A549 treated with dexamethasone at 1 μM for 4 hours (cell line): ENCODE measurements around the gene RASSF1. TPM values are rescaled to one million over a fixed set of nuclear protein-coding genes. Genes with fewer than 3 reads are reported as not detected.

Experiments
- total RNA-seq: library from RNA; stranded (reverse); fragments of 200-300 nt; extraction: Qiagen RNA extraction; gene quantifications from 5 replicates; pipeline ENCODE4 v1.2.3, GENCODE V29; 2022

The RASSF1 gene
- 15.1 to 17.6 TPM (median 17.2 TPM) in 5 replicates for total RNA-seq

GRCh38 chr3:50340448-50341329 lies at the start of gene RASSF1:
Gene RASSF1, minus strand, starts transcription at chr3:50340836. Its CDS starts 31 bp downstream, at chr3:50340805.

GRCh38 chr3:50358911-50359759 lies 18.5 kb upstream of the RASSF1 start, which contains the start of gene TMEM115:
Gene TMEM115, minus strand, starts transcription at chr3:50359521. Its CDS starts 458 bp downstream, at chr3:50359063.

GRCh38 chr3:50350527-50351322 lies 10.1 kb upstream of the RASSF1 start, which contains the start of the genes CYB561D2 and NPRL2:
Gene CYB561D2, plus strand, starts transcription at chr3:50350862. Its CDS starts 572 bp downstream, at chr3:50351434.
Gene NPRL2, minus strand, starts transcription at chr3:50350775. Its CDS starts 123 bp downstream, at chr3:50350652.

GRCh38 chr3:50345586-50346234 lies 5.1 kb upstream of the RASSF1 start, which contains the start of gene ZMYND10:
Gene ZMYND10, minus strand, starts transcription at chr3:50345732. Its CDS starts 153 bp downstream, at chr3:50345579.

GRCh38 chr3:50327943-50328691 lies 12.5 kb downstream of the RASSF1 start, which contains the start of gene TUSC2:
Gene TUSC2, minus strand, starts transcription at chr3:50328223. Its CDS starts 124 bp downstream, at chr3:50328099.

GRCh38 chr3:50322386-50323091 lies 18.1 kb downstream of the RASSF1 start, which contains the start of gene HYAL2:
Gene HYAL2, minus strand, starts transcription at chr3:50322745. Its CDS starts 2,256 bp downstream, at chr3:50320489.

GRCh38 chr3:50303013-50303815 lies 37.4 kb downstream of the RASSF1 start, which contains the start of gene HYAL1:
Gene HYAL1, minus strand, starts transcription at chr3:50303574. Its CDS starts 618 bp downstream, at chr3:50302956.

GRCh38 chr3:50298836-50299637 lies 41.6 kb downstream of the RASSF1 start, which contains the start of the genes HYAL3 and NAA80:
Gene HYAL3, minus strand, starts transcription at chr3:50299405. Its CDS starts 3,803 bp downstream, at chr3:50295602.
Gene NAA80, minus strand, starts transcription at chr3:50299405. Its CDS starts 1,942 bp downstream, at chr3:50297463.

GRCh38 chr3:50292159-50293078 lies 48.2 kb downstream of the RASSF1 start, which contains the start of gene IFRD2:
Gene IFRD2, minus strand, starts transcription at chr3:50292429. Its CDS starts 155 bp downstream, at chr3:50292274.

Other genes starting within 250 kb of the RASSF1 start
- gene SEMA3F, start 185.5 kb downstream of the RASSF1 start, total RNA-seq, result 13.4 to 22.0 TPM (median 19.5 TPM) in 5 replicates
- 0.03 to 0.48 TPM (median 0.21 TPM) in 4 of 5 replicates, not detected in the other for gene GNAT1, start 149.2 kb downstream of the RASSF1 start, total RNA-seq
- gene SLC38A3, start 135.6 kb downstream of the RASSF1 start, total RNA-seq, result 0.05 to 0.22 TPM (median 0.06 TPM) in 4 of 5 replicates, not detected in the other
- 34.0 to 49.8 TPM (median 46.8 TPM) in 5 replicates for gene GNAI2, start 104.6 kb downstream of the RASSF1 start, total RNA-seq
- gene SEMA3B, start 71.7 kb downstream of the RASSF1 start, total RNA-seq, result 5.0 to 7.7 TPM (median 6.3 TPM) in 5 replicates
- gene LSMEM2, start 61.7 kb downstream of the RASSF1 start, total RNA-seq, result not detected in 5 replicates
- 66.6 to 89.9 TPM (median 85.4 TPM) in 5 replicates for gene IFRD2, start 48.4 kb downstream of the RASSF1 start, total RNA-seq
- 7.0 to 9.9 TPM (median 8.8 TPM) in 5 replicates for gene HYAL3, start 41.4 kb downstream of the RASSF1 start, total RNA-seq
- 4.3 to 7.9 TPM (median 6.4 TPM) in 5 replicates for gene NAA80, start 41.4 kb downstream of the RASSF1 start, total RNA-seq
- 0.40 to 0.69 TPM (median 0.57 TPM) in 5 replicates for gene HYAL1, start 37.3 kb downstream of the RASSF1 start, total RNA-seq
- 21.2 to 33.5 TPM (median 29.2 TPM) in 5 replicates for gene HYAL2, start 18.1 kb downstream of the RASSF1 start, total RNA-seq
- gene TUSC2, start 12.6 kb downstream of the RASSF1 start, total RNA-seq, result 22.6 to 36.7 TPM (median 34.6 TPM) in 5 replicates
- gene ZMYND10, start 4.9 kb upstream of the RASSF1 start, total RNA-seq, result 0.71 to 1.3 TPM (median 1.0 TPM) in 5 replicates
- gene NPRL2, start 9.9 kb upstream of the RASSF1 start, total RNA-seq, result 12.2 to 13.5 TPM (median 12.7 TPM) in 5 replicates
- gene CYB561D2, start 10.0 kb upstream of the RASSF1 start, total RNA-seq, result 13.8 to 17.4 TPM (median 15.7 TPM) in 5 replicates
- gene TMEM115, start 18.7 kb upstream of the RASSF1 start, total RNA-seq, result 37.1 to 50.9 TPM (median 49.1 TPM) in 5 replicates
- gene CACNA2D2, start 162.8 kb upstream of the RASSF1 start, total RNA-seq, result 0.48 to 0.77 TPM (median 0.67 TPM) in 5 replicates
- gene C3orf18, start 226.9 kb upstream of the RASSF1 start, total RNA-seq, result 1.9 to 2.9 TPM (median 2.7 TPM) in 5 replicates
- gene HEMK1, start 228.7 kb upstream of the RASSF1 start, total RNA-seq, result 4.7 to 6.9 TPM (median 6.5 TPM) in 5 replicates